Fibroblast of lung (primary cell): ENCODE data around the gene CALM3. TPM values are rescaled to one million over a fixed set of nuclear protein-coding genes. Genes with fewer than 3 reads are reported as not detected.

Experiments used
- DNase-seq, 2 donors: peaks; one replicate each; pipeline versions ENCODE4 v3.0.0 to v3.0.0-alpha.2; 2010; ENCODE audit warnings: low read depth in 2 of 2
- H2AFZ ChIP-seq: 2 replicates; pipeline ENCODE4 v1.5.1; 2012; ENCODE audit warnings: low read length, control low read depth, inconsistent platforms
- H3K27ac ChIP-seq: 2 replicates; pipeline ENCODE4 v1.5.1; 2011; ENCODE audit warnings: low read length, control low read depth; ENCODE audit not compliant: insufficient read depth
- H3K27me3 ChIP-seq: 2 replicates; pipeline ENCODE4 v1.5.1; 2011; ENCODE audit warnings: mild to moderate bottlenecking, low read length; ENCODE audit not compliant: control insufficient read depth, insufficient read depth
- H3K36me3 ChIP-seq: 2 replicates; pipeline ENCODE4 v1.5.1; 2011; ENCODE audit warnings: low read length; ENCODE audit not compliant: control insufficient read depth, insufficient read depth
- H3K4me1 ChIP-seq: 2 replicates; pipeline ENCODE4 v1.5.1; 2011; ENCODE audit warnings: low read length; ENCODE audit not compliant: control insufficient read depth, insufficient read depth; ENCODE audit errors: extremely low read depth
- H3K4me2 ChIP-seq: 2 replicates; pipeline ENCODE4 v1.5.1; 2011; ENCODE audit warnings: low read length, control low read depth; ENCODE audit not compliant: insufficient read depth; ENCODE audit errors: extremely low read depth
- H3K4me3 ChIP-seq, 4 experiments: fragments of 200-600 bp in 1 of 4; sonication (generic) in 1 of 4; replicated peaks in 1 of 4; 2 replicates each; pipeline ENCODE4 v1.5.1; 2011 to 2016; ENCODE audit warnings: low read length in 4 of 4, low read depth in 3 of 4, mild to moderate bottlenecking in 3 of 4, control low read depth in 2 of 4, inconsistent platforms in 1 of 4, mixed read lengths in 1 of 4; ENCODE audit not compliant: insufficient read depth in 1 of 4; ENCODE audit errors: control extremely low read depth in 1 of 4
- H3K79me2 ChIP-seq: 2 replicates; pipeline ENCODE4 v1.5.1; 2012; ENCODE audit warnings: mild to moderate bottlenecking, low read length, inconsistent platforms; ENCODE audit not compliant: control insufficient read depth, insufficient read depth
- H3K9ac ChIP-seq: 2 replicates; pipeline ENCODE4 v1.5.1; 2011; ENCODE audit warnings: mild to moderate bottlenecking, low read length, control low read depth; ENCODE audit not compliant: insufficient read depth
- H3K9me3 ChIP-seq: 2 replicates; pipeline ENCODE4 v1.5.1; 2012; ENCODE audit warnings: low read depth, low read length; ENCODE audit not compliant: control insufficient read depth, insufficient read depth
- H4K20me1 ChIP-seq: 2 replicates; pipeline ENCODE4 v1.5.1; 2011; ENCODE audit warnings: low read length; ENCODE audit not compliant: control insufficient read depth, insufficient read depth; ENCODE audit errors: extremely low read depth
- EZH2 ChIP-seq: IDR thresholded peaks from 2 replicates; pipeline ENCODE4 v1.5.1; 2012; ENCODE audit warnings: low read length, control low read depth, mild to moderate bottlenecking; ENCODE audit errors: missing control alignments
- polyA plus RNA-seq, 2 donors: library from polyadenylated mRNA; depleted of rRNA in 1 of 2; stranded (reverse) in 1 of 2; unstranded in 1 of 2; fragments of >200 nt; gene quantifications; 2 replicates each; pipeline ENCODE4 v1.2.1, GENCODE V29; 2011 to 2012; ENCODE audit warnings: missing spikeins in 1 of 2
- total RNA-seq: library from RNA; depleted of rRNA; stranded (reverse); fragments of >200 nt; gene quantifications from 2 replicates; pipeline ENCODE4 v1.2.1, GENCODE V29; 2014
- TF ChIP-seq, protein P1 (sequence below), 2 donors: IDR thresholded peaks in 1 of 2; conservative IDR thresholded peaks in 1 of 2; 1 replicate in 1 of 2; 2 replicates in 1 of 2; pipeline ENCODE4 v1.5.1; 2011 to 2012; ENCODE audit warnings: low read length in 2 of 2, control low read depth in 1 of 2, inconsistent platforms in 1 of 2, low read depth in 1 of 2, mild to moderate bottlenecking in 1 of 2

Gene CALM3
- total and polyA plus RNA-seq, 2 donors (not counting 1 experiment from before 2014, with no cell fraction given) = 160 to 901 TPM

DNA sequence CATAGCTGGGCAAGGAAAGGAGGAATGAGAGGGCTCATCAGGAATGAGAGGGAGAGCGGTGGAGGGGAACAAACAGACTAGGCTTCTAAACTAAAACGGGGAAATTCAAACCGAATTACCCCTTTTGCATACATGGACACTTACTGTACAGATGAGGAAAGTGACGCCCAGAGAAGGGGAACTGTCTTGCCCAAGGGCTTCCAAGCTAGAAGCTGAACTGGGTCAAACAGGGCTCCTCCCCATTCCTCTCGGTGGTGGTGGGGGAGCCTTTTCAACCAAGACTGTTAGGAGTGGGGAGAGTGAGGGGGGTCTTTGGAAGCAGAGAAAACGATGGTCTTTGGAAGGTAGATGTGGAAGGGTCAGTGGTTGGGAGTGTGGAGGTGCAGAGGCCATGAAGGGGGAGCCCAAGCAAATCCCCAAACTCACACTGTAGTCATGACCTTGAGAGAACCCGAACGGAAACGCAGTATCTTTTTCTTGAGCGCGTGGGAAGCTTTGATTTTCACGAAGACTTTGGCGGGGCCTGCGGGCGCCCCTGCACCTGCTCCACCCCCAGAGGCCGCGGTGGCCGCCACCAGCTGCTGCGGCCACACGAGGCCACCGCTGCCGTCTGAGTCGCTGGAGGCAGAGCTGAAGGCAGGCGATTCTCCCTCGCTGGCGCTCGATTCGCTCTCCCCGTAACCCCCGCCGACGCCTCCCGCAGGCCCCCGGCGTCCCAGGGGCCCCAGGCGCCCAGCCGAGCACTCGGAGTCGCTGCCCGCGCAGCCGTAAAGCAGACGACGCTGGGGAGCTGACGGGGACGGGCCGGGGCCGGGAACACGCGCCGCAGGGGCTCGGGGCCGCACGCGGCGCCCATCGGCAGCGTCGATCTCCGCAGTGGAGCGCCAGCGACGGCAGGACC lies 47.2 kb downstream of the CALM3 start:
- no peak for DNase-seq
- Histone ChIP-seq H3K36me3 (no peaks in the 10 kb centered on the region), H3K4me2 (no peak overlapping the region), H4K20me1 (no peaks in the 10 kb centered on the region), H3K79me2 (no peaks in the 10 kb centered on the region), H3K27me3 (no peaks in the 10 kb centered on the region), H3K4me1 (no peaks in the 10 kb centered on the region), H3K4me3 (no peak overlapping the region), H3K27ac (no peak overlapping the region), H3K9ac (no peak overlapping the region), H3K9me3 (no peaks in the 10 kb centered on the region), H2AFZ (no peak overlapping the region)
- TF ChIP-seq, protein P1, sequence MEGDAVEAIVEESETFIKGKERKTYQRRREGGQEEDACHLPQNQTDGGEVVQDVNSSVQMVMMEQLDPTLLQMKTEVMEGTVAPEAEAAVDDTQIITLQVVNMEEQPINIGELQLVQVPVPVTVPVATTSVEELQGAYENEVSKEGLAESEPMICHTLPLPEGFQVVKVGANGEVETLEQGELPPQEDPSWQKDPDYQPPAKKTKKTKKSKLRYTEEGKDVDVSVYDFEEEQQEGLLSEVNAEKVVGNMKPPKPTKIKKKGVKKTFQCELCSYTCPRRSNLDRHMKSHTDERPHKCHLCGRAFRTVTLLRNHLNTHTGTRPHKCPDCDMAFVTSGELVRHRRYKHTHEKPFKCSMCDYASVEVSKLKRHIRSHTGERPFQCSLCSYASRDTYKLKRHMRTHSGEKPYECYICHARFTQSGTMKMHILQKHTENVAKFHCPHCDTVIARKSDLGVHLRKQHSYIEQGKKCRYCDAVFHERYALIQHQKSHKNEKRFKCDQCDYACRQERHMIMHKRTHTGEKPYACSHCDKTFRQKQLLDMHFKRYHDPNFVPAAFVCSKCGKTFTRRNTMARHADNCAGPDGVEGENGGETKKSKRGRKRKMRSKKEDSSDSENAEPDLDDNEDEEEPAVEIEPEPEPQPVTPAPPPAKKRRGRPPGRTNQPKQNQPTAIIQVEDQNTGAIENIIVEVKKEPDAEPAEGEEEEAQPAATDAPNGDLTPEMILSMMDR (conservative IDR thresholded peaks at IDR 0.05 in 1 of 2, IDR thresholded peaks at IDR 0.05 in 1 of 2; ENCODE audit: low read depth in 1 of 2, low read length in 2 of 2) = no peak
- no peak for TF ChIP-seq EZH2

DNA sequence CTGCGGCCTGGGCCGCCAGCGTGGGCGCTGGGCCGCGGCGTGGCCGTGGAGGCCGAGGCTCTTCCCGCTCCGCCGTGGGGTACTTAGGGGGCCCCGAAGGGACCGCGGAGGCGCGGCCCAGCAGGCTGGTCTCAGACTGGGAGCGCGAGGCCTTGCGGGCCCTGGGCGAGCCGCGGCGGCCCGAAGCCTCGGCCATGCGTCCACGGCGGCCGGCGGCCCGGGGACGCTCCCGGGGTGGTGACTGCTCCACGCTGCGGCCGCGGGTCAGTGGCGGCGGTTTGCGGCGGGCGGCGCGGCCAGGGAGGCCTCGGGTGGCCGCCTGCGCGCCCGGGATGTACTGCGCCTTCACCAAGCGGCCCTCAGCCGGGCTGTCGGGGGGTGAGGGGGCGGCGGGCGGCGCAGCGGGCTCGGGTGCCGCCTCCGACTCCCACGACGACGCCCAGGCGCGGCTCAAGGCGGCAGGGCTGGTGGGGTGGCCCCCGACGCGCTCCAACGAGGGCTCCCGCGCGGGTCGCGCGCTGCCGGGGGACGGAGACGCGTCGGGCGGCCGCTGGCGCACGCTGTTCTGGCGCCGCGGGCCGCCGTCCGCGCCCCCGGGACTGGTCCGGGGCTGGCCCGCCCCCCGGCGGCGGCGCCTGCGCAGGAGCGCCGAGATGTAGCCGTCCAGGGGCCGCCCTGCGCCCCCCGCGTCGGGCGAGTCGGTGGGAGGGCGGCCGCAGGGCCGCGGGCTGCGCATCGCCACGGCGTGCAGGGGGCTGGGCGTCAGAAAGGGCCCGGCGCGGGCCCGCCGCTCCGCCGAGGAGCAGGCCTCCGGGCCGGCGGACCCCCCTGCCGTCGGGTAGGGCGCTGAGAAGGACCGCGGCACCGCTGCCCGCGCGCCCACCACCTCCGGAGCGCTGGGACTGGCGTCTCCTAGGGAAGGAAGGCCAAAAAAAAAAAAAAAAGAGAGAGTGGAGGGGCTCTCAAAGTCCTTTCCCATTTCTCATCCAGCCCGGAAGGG lies 48.1 kb downstream of the CALM3 start:
- no peak overlapping the region for H3K4me2 ChIP-seq
- no peak for DNase-seq
- no peak overlapping the region for H3K9ac ChIP-seq
- H3K27ac ChIP-seq = no peak overlapping the region
- no peaks in the 10 kb centered on the region for H3K36me3 ChIP-seq
- no peaks in the 10 kb centered on the region for H3K27me3 ChIP-seq
- H4K20me1 ChIP-seq = no peaks in the 10 kb centered on the region
- H3K4me1 ChIP-seq = no peaks in the 10 kb centered on the region
- TF ChIP-seq EZH2 = no peak
- TF ChIP-seq, protein P1 (conservative IDR thresholded peaks at IDR 0.05 in 1 of 2, IDR thresholded peaks at IDR 0.05 in 1 of 2; ENCODE audit: low read depth in 1 of 2, low read length in 2 of 2) = no peak
- H2AFZ ChIP-seq = no peak overlapping the region
- H3K4me3 ChIP-seq = no peak overlapping the region
- no peaks in the 10 kb centered on the region for H3K9me3 ChIP-seq
- no peaks in the 10 kb centered on the region for H3K79me2 ChIP-seq

DNA sequence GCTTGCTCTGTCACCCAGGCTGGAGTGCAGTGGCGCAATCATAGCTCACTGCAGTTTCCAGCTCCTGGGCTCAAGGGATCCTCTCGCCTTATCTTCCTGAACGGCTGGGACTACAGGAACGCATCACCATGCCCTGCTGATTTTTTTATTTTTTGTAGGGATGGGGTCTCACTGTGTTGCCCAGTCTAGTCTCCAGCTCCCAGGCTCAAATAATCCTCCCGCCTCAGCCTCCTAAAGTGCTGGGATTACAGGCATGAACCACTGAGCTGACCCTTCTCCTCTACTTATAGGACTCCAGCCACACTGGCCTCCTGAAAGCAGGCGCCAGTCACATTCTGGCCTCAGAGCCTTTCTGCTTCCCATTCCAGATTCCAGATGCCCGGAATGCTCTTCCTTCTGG lies 49.3 kb downstream of the CALM3 start:
- Histone ChIP-seq H3K4me2 (no peak overlapping the region), H3K36me3 (no peaks in the 10 kb centered on the region), H3K9ac (no peak overlapping the region), H3K9me3 (no peaks in the 10 kb centered on the region), H3K27ac (no peak overlapping the region), H3K4me1 (peaks cover 2% of the 10 kb centered on the region), H3K27me3 (no peaks in the 10 kb centered on the region), H3K4me3 (no peak overlapping the region), H4K20me1 (no peaks in the 10 kb centered on the region), H3K79me2 (no peaks in the 10 kb centered on the region), H2AFZ (no peak overlapping the region)
- DNase-seq = no peak
- TF ChIP-seq, protein P1 (conservative IDR thresholded peaks at IDR 0.05 in 1 of 2, IDR thresholded peaks at IDR 0.05 in 1 of 2; ENCODE audit: low read depth in 1 of 2, low read length in 2 of 2) = no peak
- TF ChIP-seq EZH2 = no peak
